ENCODE results near the gene RBPJ. TPM values are rescaled to one million over a fixed set of nuclear protein-coding genes. Genes with fewer than 3 reads are reported as not detected.

Gene RBPJ
- polyA plus RNA-seq, 1 donor from 2014 or later: 89.8 TPM

GRCh38 chr4:26375551-26375950, 54.7 kb downstream of the RBPJ start:
- H4K20me1 ChIP-seq (ENCODE audit: insufficient read depth): no peaks in the 10 kb centered on the region
- H3K79me2 ChIP-seq (replicated peaks; ENCODE audit: insufficient read depth, low read length): peaks cover 77% of the 10 kb centered on the region
- no peak overlapping the region for H3K4me3 ChIP-seq (ENCODE audit: low read length)
- no peak overlapping the region for H3K27ac ChIP-seq (ENCODE audit: low read length)
- no peak overlapping the region for H3K9ac ChIP-seq (ENCODE audit: low read length)
- H3K27me3 ChIP-seq (ENCODE audit: insufficient read depth, low read depth, low read length): no peaks in the 10 kb centered on the region
- no peak overlapping the region for H2AFZ ChIP-seq (ENCODE audit: low read depth, low read length)
- H3K9me2 ChIP-seq (ENCODE audit: insufficient read depth, low read length): no peaks in the 10 kb centered on the region
- H3K9me3 ChIP-seq (ENCODE audit: low read length): no peaks in the 10 kb centered on the region
- H3K4me2 ChIP-seq (ENCODE audit: low read length): no peak overlapping the region
- no peaks in the 10 kb centered on the region for H3K36me3 ChIP-seq (ENCODE audit: insufficient read depth, low read length)
- no peak for TF ChIP-seq TAF1 (IDR thresholded peaks at IDR 0.05; ENCODE audit: low read depth)
- TF ChIP-seq CTCF (IDR thresholded peaks at IDR 0.05; ENCODE audit: poor library complexity, severe bottlenecking): no peak
- TF ChIP-seq REST (IDR thresholded peaks at IDR 0.05; ENCODE audit: borderline replicate concordance): no peak
- no peaks in the 10 kb centered on the region for H3F3A ChIP-seq (ENCODE audit: insufficient read depth, low read length, poor library complexity, severe bottlenecking)

- Histone ChIP-seq H3F3A (ENCODE audit: insufficient read depth, low read length, poor library complexity, severe bottlenecking) (no peaks in the 10 kb centered on the region), H3K9me2 (ENCODE audit: insufficient read depth, low read length) (no peaks in the 10 kb centered on the region), H3K4me3 (ENCODE audit: low read length) (no peak overlapping the region), H2AFZ (ENCODE audit: low read depth, low read length) (no peak overlapping the region), H3K9ac (ENCODE audit: low read length) (no peak overlapping the region), H3K36me3 (ENCODE audit: insufficient read depth, low read length) (no peaks in the 10 kb centered on the region), H4K20me1 (ENCODE audit: insufficient read depth) (no peaks in the 10 kb centered on the region), H3K9me3 (ENCODE audit: low read length) (no peaks in the 10 kb centered on the region), H3K79me2 (replicated peaks; ENCODE audit: insufficient read depth, low read length) (peaks cover 81% of the 10 kb centered on the region), H3K27me3 (ENCODE audit: insufficient read depth, low read depth, low read length) (no peaks in the 10 kb centered on the region), H3K27ac (ENCODE audit: low read length) (no peak overlapping the region), H3K4me2 (ENCODE audit: low read length) (no peak overlapping the region)
- TF ChIP-seq POLR2AphosphoS5 (IDR thresholded peaks at IDR 0.05) (no peak), REST (IDR thresholded peaks at IDR 0.05; ENCODE audit: borderline replicate concordance) (no peak), SMC3 (conservative IDR thresholded peaks at IDR 0.05; ENCODE audit: poor library complexity) (no peak), MXI1 (conservative IDR thresholded peaks at IDR 0.05; ENCODE audit: poor library complexity, severe bottlenecking) (no peak), EP300 (conservative IDR thresholded peaks at IDR 0.05; ENCODE audit: poor library complexity, severe bottlenecking) (no peak), EZH2 (IDR thresholded peaks at IDR 0.05; ENCODE audit: borderline replicate concordance, insufficient read depth, low read length, poor library complexity, severe bottlenecking) (no peak), RAD21 (conservative IDR thresholded peaks at IDR 0.05) (no peak), CTCF (IDR thresholded peaks at IDR 0.05; ENCODE audit: poor library complexity, severe bottlenecking) (no peak), TAF1 (IDR thresholded peaks at IDR 0.05; ENCODE audit: low read depth) (no peak)
Measured at GRCh38 chr4:26377328-26378311, 56.8 kb downstream of the RBPJ start.

All from neural cell (in vitro differentiated cells).